ENCODE results near the gene SUSD3.

SUSD3 gene

GRCh38 chr9:93077367-93077766 lies 18.9 kb downstream of the SUSD3 start:
- DNase-seq (ENCODE audit: low spot score) = no peak

DNA sequence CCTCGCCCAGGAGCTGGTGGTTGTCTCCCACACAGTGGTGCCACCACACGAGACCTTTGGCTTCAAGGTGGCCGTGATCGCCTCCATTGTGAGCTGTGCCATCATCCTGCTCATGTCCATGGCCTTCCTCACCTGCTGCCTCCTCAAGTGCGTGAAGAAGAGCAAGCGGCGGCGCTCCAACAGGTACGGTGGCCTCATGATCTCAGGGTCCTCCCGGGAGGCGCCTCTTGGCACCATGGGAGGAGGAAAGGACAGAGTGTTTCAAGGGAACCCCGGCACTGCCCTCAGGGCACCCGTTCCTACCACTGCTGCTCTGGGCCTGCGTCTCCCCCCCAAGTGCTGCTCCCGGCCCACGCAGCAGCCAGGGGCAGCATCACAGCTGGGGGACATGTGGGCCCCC lies 19.3 kb downstream of the SUSD3 start:
- no peak for DNase-seq (ENCODE audit: low spot score)

GRCh38 chr9:93079371-93079770 lies 20.9 kb downstream of the SUSD3 start:
- DNase-seq (ENCODE audit: low spot score) = no peak

DNA sequence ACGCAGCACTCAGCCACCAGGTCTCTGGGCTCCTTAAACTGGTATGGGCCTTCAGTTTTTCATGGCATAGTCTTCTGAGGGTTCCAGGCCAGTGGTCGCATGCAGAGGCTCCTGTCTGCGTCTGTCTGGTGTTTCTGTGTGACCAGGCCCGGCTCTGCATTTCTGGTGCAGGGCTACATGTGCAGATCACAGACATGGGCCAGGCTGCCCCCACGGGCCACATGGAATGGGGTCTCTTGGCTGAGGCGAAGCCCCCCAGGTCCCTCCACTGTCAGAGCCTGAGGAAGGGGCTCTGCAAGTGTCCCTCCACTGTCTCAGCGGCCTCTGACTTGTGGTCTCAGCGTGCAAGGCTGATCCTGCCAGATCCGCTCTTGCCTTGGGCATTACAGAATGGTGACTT lies 21.9 kb downstream of the SUSD3 start:
- DNase-seq (ENCODE audit: low spot score) = peak; percentile 42

DNA sequence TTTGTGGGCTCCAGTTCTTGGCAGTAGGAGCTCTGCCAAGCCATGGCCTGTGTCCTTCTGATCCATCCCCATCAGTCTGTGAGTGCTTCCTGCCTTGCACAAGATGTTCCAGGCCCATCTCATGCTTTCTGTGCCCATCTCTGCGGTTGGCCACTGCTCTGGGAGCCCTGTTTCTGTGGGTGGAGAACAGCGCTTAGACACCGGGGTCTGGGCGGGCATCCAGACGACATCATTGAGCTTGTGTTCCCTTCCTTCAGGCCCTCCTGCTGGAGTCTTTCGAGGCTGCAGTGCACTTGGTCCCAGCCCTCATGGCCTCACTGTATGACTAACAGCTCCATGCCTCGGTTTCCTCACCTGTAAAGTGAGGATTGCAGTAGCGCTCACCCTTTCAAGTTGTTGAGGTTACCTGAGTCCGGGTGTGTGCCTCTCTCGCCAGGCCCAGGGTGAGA lies 22.6 kb downstream of the SUSD3 start:
- peak; percentile 35 for DNase-seq (ENCODE audit: low spot score)

GRCh38 chr9:93081931-93082330 lies 23.4 kb downstream of the SUSD3 start:
- no peak for DNase-seq (ENCODE audit: low spot score)

DNA sequence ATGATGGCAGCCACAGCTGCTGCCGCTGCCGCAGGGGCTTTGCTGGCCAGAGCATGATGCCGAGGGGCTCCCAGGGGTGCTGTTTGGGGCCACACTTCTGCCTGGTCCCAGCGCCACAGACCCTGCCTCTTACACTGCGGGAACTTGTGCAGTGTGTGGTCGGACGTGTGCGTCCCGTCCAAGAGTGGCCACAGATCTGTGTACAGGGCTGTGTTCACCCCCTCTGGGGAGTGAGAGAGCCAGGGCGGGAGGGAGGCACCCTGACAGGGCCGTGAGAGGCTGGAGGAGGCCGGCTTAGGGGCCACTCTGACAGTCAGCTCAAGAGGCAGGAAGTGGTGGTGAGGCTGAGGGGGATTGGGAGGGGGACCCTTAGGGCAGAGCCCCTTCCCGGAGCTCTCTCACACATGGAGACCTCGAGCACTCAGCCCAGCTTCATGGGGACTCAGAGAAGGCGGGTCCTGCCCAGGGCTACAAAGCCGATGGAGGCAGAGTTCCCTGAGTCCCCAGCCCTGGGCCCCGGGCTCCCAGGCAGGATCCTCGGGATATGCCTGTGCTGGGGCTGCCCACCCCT lies 24.4 kb downstream of the SUSD3 start:
- DNase-seq (ENCODE audit: low spot score) = peak; percentile 49

- no peak for DNase-seq (ENCODE audit: low spot score)
These were observed 25.3 kb downstream of the SUSD3 start for GRCh38 chr9:93083592-93084470.

DNA sequence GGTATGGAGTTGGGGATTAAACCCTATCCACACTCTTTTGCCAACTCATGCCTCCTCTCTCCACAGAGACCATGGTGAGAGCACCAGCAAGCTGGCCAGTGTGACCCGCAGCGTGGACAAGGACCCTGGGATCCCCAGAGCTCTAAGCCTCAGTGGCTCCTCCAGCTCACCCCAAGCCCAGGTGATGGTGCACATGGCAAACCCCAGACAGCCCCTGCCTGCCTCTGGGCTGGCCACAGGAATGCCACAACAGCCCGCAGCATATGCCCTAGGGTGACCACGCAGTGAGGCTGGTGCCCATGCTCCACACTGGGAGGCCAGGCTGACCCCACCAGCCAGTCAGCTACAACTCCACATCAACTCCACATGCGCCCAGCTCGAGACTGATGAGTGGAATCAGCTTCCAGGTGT lies 26.0 kb downstream of the SUSD3 start:
- DNase-seq (ENCODE audit: low spot score) = no peak

- peak; percentile 26 for DNase-seq (ENCODE audit: low spot score)
These were observed 27.2 kb downstream of the SUSD3 start for GRCh38 chr9:93085676-93086075.

GRCh38 chr9:93086447-93087224 lies 28.1 kb downstream of the SUSD3 start:
- DNase-seq (ENCODE audit: low spot score) = peak; percentile 19

DNA sequence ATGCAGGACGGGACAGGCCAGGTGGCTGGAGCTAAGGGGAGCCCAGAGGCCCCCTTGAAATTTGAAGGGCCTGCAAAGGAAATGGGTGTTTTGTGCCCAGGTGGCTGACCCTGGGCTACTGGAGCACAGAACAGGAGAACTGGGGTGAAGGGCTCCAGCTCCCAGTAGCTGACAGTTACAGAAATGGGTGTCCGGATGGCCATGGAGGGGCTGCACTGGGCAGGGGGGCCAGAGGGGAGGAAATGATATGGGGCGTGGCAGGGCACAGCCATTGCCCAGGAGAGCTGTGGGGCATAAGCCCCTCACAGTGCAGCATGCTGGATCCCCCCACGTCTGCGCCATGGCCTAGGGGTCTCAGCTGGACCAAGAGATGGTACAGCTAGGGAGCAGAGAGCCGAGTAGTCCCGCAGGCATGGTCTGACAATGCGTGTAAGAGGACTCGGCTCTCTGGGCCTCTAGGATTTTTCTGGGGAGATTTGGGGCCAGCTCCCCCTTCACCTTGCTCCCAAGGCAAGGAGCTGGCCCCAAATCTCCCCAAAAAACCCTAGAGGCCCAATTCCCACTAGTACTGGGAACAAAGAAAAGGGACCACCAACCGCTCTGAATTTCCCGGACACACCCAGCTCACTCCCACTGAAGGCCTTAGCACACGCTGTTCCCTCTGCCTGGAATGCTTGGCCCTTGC lies 29.6 kb downstream of the SUSD3 start:
- peak; percentile 15 for DNase-seq (ENCODE audit: low spot score)

DNA sequence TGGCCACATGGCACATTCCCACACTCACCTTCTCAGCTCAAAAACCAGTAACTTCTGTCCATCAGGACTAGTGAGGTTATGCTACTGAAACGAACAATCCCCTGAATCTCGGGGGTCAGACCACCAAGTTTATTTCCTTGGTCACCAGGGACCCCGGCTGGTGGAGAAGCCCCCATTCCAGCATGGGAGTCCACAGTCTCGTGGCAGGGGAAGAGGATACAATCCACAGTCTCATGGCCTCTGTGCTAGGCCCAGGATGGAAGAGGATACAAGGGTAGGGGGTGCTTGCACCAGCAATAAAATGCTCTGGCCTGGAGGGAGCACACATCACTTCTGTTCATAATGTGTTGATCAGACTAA lies 30.1 kb downstream of the SUSD3 start:
- peak; percentile 16 for DNase-seq (ENCODE audit: low spot score)

DNA sequence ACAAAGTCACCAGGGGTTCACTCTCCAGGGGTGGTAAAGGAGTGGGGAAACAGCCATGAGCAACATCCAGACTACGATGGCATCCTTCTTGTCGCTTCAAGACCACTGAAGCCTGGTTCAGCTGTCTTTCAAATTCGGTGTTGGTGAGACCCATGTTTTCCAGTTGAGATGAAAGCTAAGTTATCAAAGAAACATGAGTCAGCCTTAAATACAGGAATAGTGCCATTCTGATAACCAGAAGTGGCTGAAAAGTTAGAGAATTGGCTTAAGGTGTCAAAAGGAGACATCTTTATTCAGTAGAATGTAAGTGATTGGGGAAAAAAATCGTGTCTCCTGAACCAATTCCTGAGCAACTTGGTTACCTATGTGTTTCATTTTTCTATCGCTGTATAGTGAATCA lies 30.5 kb downstream of the SUSD3 start:
- no peak for DNase-seq (ENCODE audit: low spot score)

- DNase-seq (ENCODE audit: low spot score) = no peak
These were observed 31.0 kb downstream of the SUSD3 start for GRCh38 chr9:93089481-93089991.

- DNase-seq (ENCODE audit: low spot score) = no peak
These were observed 31.7 kb downstream of the SUSD3 start for GRCh38 chr9:93090091-93090655.

- DNase-seq (ENCODE audit: low spot score) = peak; percentile 32
These were observed 32.6 kb downstream of the SUSD3 start for GRCh38 chr9:93091056-93091452.

DNA sequence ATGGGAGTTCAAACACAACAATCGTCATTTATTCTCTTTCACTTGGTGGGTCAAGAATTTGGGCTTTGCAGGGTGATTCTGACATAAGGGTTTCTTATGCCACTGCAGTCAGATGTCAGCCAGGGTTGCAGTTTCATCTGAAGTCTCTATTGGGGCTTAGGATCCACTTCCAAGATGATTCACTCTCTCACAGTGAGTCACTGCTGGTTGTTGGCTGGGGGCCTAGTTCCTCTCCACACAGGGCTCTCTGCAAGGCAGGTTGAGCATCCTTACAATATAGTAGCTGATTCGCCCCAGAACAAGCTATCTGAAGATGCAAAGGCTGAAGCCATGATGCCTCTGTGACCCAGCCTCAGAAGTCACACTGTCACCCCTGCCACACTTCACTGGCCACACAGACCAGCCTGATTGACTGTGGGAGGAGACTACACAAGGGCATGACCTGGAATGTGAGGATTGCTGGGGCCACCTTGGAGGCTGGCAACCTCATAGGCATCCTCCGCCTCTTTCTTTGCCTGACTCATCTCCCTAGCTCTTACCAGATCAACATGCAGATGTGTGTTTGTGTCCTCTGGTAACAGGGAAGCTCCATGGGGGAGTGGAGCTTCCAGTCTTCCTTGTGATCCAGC lies 33.1 kb downstream of the SUSD3 start:
- peak; percentile 36 for DNase-seq (ENCODE audit: low spot score)

DNA sequence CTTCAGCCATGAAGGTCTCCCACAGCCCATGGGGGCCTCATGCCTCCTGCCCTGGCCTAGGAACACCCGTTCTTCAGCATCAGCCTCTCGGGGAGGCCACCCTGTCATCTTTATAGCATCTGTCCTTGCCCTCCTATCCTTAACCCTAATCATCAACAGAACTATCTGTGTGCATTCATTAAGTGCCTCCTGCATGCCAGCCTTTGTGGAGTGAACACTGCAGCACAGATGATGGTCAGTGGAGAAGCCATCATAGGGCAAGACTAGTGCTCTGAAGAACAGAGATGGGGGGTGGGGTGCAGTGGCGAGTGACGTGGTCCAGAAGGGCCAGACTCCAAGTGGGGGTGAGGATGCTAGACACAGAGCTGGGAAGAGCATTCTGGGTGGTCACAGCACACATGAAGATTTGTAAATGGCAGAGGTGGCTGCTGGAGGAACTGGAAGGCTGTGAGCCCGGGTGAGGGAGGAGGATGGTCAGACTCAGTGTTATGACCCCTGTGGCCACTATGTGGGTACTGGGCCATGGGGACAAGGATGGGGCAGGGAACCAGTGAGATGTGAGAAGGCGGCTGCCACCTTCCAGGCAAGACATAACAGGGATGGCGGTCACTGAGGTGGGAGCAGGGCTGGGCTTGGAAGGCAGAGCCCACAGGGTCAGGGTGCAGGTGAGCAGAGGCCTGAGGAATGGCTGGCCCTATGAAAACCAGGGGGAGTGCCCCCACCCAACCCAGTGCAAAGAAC lies 33.9 kb downstream of the SUSD3 start:
- peak; percentile 37 for DNase-seq (ENCODE audit: low spot score)

GRCh38 chr9:93093127-93093876 lies 34.8 kb downstream of the SUSD3 start:
- DNase-seq (ENCODE audit: low spot score) = no peak
